GM19468 (cell line): ENCODE measurements around the gene SYNGAP1.
A peak's percentile ranks its signal among the peaks of the same experiment; 100 is the strongest.
"Not testable (repeated sequence)": the region's sequence is repeated elsewhere in the genome, so short reads cannot be mapped to it uniquely, and the experiment has no call there.

ENCODE experiments used
- ATAC-seq: cut with Tn5 transposase; IDR thresholded peaks from one replicate; pipeline ENCODE4 v1.9.1; 2021; ENCODE audit warnings: mild to moderate bottlenecking, moderate library complexity, moderate number of reproducible peaks; ENCODE audit not compliant: unreplicated experiment; ENCODE audit errors: extremely low read depth

Gene SYNGAP1

DNA sequence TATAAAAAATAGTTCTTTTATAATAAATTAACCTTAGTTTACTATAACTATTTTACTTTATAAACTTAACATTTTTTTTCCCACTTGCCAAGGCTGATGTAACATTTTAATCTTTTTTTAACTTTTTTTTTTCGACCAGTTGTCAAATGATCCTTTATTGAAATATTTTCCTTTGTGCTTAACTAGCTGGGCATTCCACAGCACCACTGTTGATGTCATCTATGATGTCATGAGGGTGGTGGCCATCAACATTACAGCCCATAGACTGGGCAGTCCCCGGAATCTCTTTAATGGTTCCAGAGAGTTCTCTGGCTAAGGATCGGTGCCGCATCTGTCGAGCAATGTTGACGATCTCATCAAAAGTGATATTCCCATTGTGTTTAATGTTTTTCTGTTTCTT lies 20.0 kb upstream of the SYNGAP1 start:
- ATAC-seq: not testable (repeated sequence)

DNA sequence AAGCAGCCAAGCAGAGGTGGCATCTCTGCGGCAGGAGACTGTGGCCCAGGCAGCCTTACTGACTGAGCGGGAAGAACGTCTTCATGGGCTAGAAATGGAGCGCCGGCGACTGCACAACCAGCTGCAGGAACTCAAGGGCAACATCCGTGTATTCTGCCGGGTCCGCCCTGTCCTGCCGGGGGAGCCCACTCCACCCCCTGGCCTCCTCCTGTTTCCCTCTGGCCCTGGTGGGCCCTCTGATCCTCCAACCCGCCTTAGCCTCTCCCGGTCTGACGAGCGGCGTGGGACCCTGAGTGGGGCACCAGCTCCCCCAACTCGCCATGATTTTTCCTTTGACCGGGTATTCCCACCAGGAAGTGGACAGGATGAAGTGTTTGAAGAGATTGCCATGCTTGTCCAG lies 15.0 kb upstream of the SYNGAP1 start:
- no peak for ATAC-seq

GRCh38 chr6:33405386-33405940 lies 14.4 kb upstream of the SYNGAP1 start:
- ATAC-seq: no peak

DNA sequence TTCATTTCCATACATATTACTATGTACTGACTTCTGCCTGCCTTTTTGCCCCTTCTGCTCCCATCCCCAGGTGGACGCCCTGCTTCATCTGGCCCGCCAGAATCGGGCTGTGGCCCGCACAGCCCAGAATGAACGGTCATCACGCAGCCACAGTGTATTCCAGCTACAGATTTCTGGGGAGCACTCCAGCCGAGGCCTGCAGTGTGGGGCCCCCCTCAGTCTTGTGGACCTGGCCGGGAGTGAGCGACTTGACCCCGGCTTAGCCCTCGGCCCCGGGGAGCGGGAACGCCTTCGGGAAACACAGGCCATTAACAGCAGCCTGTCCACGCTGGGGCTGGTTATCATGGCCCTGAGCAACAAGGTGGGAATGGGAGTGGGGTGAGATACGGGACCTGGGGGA lies 13.7 kb upstream of the SYNGAP1 start:
- no peak for ATAC-seq

- no peak for ATAC-seq
Measured at GRCh38 chr6:33407132-33407718, 12.6 kb upstream of the SYNGAP1 start.

- ATAC-seq: peak; percentile 63
Measured at GRCh38 chr6:33410050-33410710, 9.7 kb upstream of the SYNGAP1 start.

GRCh38 chr6:33410711-33411631 lies 8.9 kb upstream of the SYNGAP1 start, which contains the start of gene PHF1:
Gene PHF1, plus strand, starts transcription at chr6:33411014. Its CDS starts 1,250 bp downstream, at chr6:33412264.
- ATAC-seq: no peak

- ATAC-seq: no peak
Measured at GRCh38 chr6:33411632-33412005, 8.2 kb upstream of the SYNGAP1 start.

GRCh38 chr6:33412140-33413009 lies 7.5 kb upstream of the SYNGAP1 start:
- no peak for ATAC-seq

GRCh38 chr6:33413241-33414120 lies 6.4 kb upstream of the SYNGAP1 start:
- no peak for ATAC-seq

- ATAC-seq: no peak
Measured at GRCh38 chr6:33414592-33415271, 5.1 kb upstream of the SYNGAP1 start.

GRCh38 chr6:33415831-33416230 lies 4.0 kb upstream of the SYNGAP1 start:
- no peak for ATAC-seq

- ATAC-seq: no peak
Measured at GRCh38 chr6:33416386-33417127, 3.3 kb upstream of the SYNGAP1 start.

DNA sequence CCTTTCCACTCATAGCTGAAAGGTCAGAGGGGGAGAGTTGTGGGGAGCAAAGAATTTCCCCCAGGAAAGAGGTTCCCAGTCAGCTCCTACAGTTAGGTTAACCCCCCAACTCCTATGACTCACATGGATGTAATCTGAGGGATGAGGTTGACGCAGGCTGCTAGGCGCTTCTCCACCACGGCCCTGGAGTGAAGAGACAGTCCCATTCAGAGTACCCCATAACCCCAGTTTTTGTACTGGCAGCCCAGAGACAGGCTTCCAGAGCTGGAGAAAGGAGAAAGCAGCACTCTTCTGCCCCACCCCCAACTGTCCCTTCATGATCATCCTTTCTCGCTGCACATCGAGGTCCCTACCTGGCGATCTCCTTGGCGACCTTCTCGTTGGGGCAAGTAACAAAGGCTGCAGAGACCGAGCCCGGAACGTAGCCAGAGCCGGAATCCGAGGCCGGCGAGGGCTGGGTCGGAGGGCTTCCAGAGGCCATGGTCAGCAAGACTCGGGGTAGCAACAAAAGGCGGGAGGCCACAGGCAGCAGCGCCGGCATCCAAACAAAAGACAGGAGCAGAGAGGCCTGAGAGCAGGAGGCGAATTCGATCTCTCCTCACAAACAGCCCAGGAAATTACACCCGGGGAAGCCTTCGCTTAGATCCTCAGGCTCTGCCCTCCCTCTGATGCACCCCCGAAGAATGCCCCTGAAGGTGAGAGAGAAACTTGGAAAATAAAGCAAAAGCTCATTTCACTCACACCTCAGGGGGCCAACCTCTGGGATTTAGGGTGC lies 2.5 kb upstream of the SYNGAP1 start:
- ATAC-seq: no peak

GRCh38 chr6:33417903-33418689 lies 1.8 kb upstream of the SYNGAP1 start, which contains the start of gene CUTA:
Gene CUTA, minus strand, starts transcription at chr6:33418107. Its CDS starts 107 bp downstream, at chr6:33418000.
- ATAC-seq: peak; percentile 71

DNA sequence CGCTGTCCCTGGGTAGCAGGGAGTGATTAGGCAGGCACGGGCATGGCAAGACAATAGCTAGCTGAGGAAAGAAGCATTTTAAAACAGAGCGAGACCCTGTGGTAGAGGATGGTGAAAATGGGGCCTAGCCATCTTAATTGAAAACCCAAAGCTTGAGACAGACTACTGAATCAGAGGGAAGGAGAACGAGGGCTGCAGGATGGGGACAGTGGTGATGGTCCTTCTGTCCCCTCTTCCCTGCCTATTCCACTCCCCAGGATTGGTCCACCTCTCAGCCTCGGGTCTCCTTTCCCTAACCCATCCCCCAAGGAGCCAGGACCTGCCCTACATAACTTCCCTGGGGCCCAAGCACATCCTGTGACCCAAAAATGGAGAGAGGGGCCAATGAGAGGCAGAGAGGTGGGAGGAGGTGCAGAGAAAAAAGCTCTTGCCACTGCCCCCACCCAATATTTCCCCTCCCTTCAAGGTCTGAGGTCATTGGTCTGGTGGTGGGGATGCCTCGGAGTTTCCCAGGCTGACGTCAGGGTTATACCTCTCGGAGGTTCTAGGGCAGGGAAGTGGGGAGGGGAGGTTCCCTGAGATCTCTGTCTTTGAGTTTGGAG lies 1.1 kb upstream of the SYNGAP1 start:
- no peak for ATAC-seq
